Vagina (tissue), 2 donors: ENCODE data around the gene ARMC3.

Experiments
- CTCF ChIP-seq, 3 experiments: fragments of 450-650 bp in 2 of 3; fragments of 200-600 bp in 1 of 3; sonication (generic) in 1 of 3; IDR thresholded peaks; one replicate each; pipeline ENCODE4 v1.5.1; 2017 to 2019; ENCODE audit warnings: antibody characterized with exemption in 3 of 3, mild to moderate bottlenecking in 2 of 3, moderate library complexity in 2 of 3
- POLR2A ChIP-seq, 2 donors: fragments of 450-650 bp; IDR thresholded peaks; one replicate each; pipeline ENCODE4 v1.6.1; 2017; ENCODE audit warnings: antibody characterized with exemption in 2 of 2, mild to moderate bottlenecking in 2 of 2, moderate library complexity in 2 of 2
- POLR2AphosphoS5 ChIP-seq, 2 donors: sonication (generic); formaldehyde crosslinking; IDR thresholded peaks; one replicate each; pipeline ENCODE4 v1.9.0; 2017; ENCODE audit warnings: antibody characterized with exemption in 2 of 2, mild to moderate bottlenecking in 2 of 2, low read depth in 1 of 2; ENCODE audit not compliant: insufficient read depth in 1 of 2

- TF ChIP-seq CTCF (IDR thresholded peaks at IDR 0.05): no peak
- no peak for TF ChIP-seq POLR2AphosphoS5 (IDR thresholded peaks at IDR 0.05; ENCODE audit: insufficient read depth in 1 of 2, low read depth in 1 of 2)
- TF ChIP-seq POLR2A (IDR thresholded peaks at IDR 0.05): no peak
These were observed 145.7 kb downstream of the ARMC3 start for GRCh38 chr10:23073527-23073926.
